IMR-90 (cell line): Measurements from ENCODE around the gene MAPK8IP1. TPM values are rescaled to one million over a fixed set of nuclear protein-coding genes. Genes with fewer than 3 reads are reported as not detected.

ENCODE experiments used
- ATAC-seq: fragments of 200-7000 bp; cut with Tn5 transposase; 2 replicates; pipeline ENCODE4 v1.9.1; 2020; ENCODE audit warnings: low read depth, mild to moderate bottlenecking, moderate library complexity
- BruUV-seq: library from RNA; stranded (reverse); fragments of 400-500 nt; replicated peaks from 2 replicates; lab custom pipeline; 2021; lab: Mats Ljungman, UMichigan
- CTCF ChIA-PET: fragments of 300-600 bp; formaldehyde crosslinking; extraction: SDS; loops from one replicate; lab custom pipeline; 2021; ENCODE audit warnings: antibody characterized with exemption; lab: Yijun Ruan, JAX
- POLR2A ChIA-PET: fragments of 300-600 bp; sonication (Branson Sonifier 250); formaldehyde crosslinking; loops from one replicate; lab custom pipeline; 2022; ENCODE audit warnings: antibody characterized with exemption; ENCODE audit not compliant: unreplicated experiment; lab: Charles Lee
- DNase-seq: peaks from one replicate; pipeline ENCODE4 v3.0.0; 2013
- H2AFZ ChIP-seq: replicated peaks from 2 replicates; pipeline ENCODE3; 2013; ENCODE audit warnings: low read length, mild to moderate bottlenecking; ENCODE audit not compliant: poor library complexity
- H2AK5ac ChIP-seq: 2 replicates; pipeline ENCODE4 v1.6.1; 2013; ENCODE audit warnings: low read depth, low read length, inconsistent platforms
- H2AK9ac ChIP-seq: replicated peaks from 2 replicates; pipeline ENCODE3; 2013; ENCODE audit warnings: mild to moderate bottlenecking, low read depth, low read length, moderate library complexity; ENCODE audit not compliant: poor library complexity
- H2BK120ac ChIP-seq: 2 replicates; pipeline ENCODE4 v1.6.1; 2013; ENCODE audit warnings: low read depth, low read length, inconsistent platforms
- H2BK15ac ChIP-seq: 3 replicates; pipeline ENCODE4 v1.6.1; 2013; ENCODE audit warnings: low read depth, low read length, inconsistent platforms
- H2BK20ac ChIP-seq: 2 replicates; pipeline ENCODE4 v1.6.1; 2013; ENCODE audit warnings: low read depth, mild to moderate bottlenecking, inconsistent platforms, low read length, moderate library complexity
- H2BK5ac ChIP-seq: 2 replicates; pipeline ENCODE4 v1.6.1; 2013; ENCODE audit warnings: mild to moderate bottlenecking, low read depth, low read length, inconsistent platforms; ENCODE audit not compliant: poor library complexity, severe bottlenecking
- H3K14ac ChIP-seq: replicated peaks from 2 replicates; pipeline ENCODE4 v1.6.1; 2013; ENCODE audit warnings: low read depth, low read length, inconsistent platforms
- H3K18ac ChIP-seq: 2 replicates; pipeline ENCODE4 v1.6.1; 2013; ENCODE audit warnings: low read depth, low read length, control low read depth
- H3K23ac ChIP-seq: 2 replicates; pipeline ENCODE4 v1.6.1; 2013; ENCODE audit warnings: low read depth, low read length, inconsistent platforms
- H3K27ac ChIP-seq: 2 replicates; pipeline ENCODE4 v1.5.1; 2013; ENCODE audit warnings: mild to moderate bottlenecking, control low read depth, low read length; ENCODE audit not compliant: insufficient read depth
- H3K27me3 ChIP-seq: 2 replicates; pipeline ENCODE4 v1.6.1; 2013; ENCODE audit warnings: low read length; ENCODE audit not compliant: control insufficient read depth, insufficient read depth
- H3K36me3 ChIP-seq: 2 replicates; pipeline ENCODE4 v1.6.1; 2013; ENCODE audit warnings: low read length, mixed read lengths; ENCODE audit not compliant: control insufficient read depth, insufficient read depth
- H3K4ac ChIP-seq: 2 replicates; pipeline ENCODE4 v1.6.1; 2013; ENCODE audit warnings: low read depth, low read length, inconsistent platforms
- H3K4me1 ChIP-seq: 2 replicates; pipeline ENCODE4 v1.6.1; 2013; ENCODE audit warnings: low read length, mixed read lengths; ENCODE audit not compliant: control insufficient read depth, insufficient read depth
- H3K4me2 ChIP-seq: 2 replicates; pipeline ENCODE4 v1.6.1; 2013; ENCODE audit warnings: low read depth, mild to moderate bottlenecking, control low read depth, low read length, moderate library complexity
- H3K4me3 ChIP-seq: 2 replicates; pipeline ENCODE4 v1.5.1; 2013; ENCODE audit warnings: low read depth, mild to moderate bottlenecking, control low read depth, low read length, moderate library complexity; ENCODE audit not compliant: insufficient read depth
- H3K56ac ChIP-seq: 2 replicates; pipeline ENCODE4 v1.6.1; 2013; ENCODE audit warnings: low read length, inconsistent platforms; ENCODE audit not compliant: insufficient read depth; ENCODE audit errors: extremely low read depth
- H3K79me1 ChIP-seq, 2 experiments: 2 replicates each; pipeline ENCODE4 v1.6.1; 2013; ENCODE audit warnings: low read length in 2 of 2, inconsistent platforms in 1 of 2, low read depth in 1 of 2
- H3K9ac ChIP-seq: 2 replicates; pipeline ENCODE4 v1.6.1; 2013; ENCODE audit warnings: low read depth, low read length, control low read depth
- H3K9me1 ChIP-seq: 2 replicates; pipeline ENCODE4 v1.6.1; 2013; ENCODE audit warnings: low read length, inconsistent platforms; ENCODE audit not compliant: insufficient read depth
- H3K9me3 ChIP-seq: 2 replicates; pipeline ENCODE4 v1.6.1; 2013; ENCODE audit warnings: low read length; ENCODE audit not compliant: control insufficient read depth, insufficient read depth
- H4K20me1 ChIP-seq: 2 replicates; pipeline ENCODE4 v1.6.1; 2013; ENCODE audit warnings: low read length, inconsistent platforms; ENCODE audit not compliant: insufficient read depth
- H4K5ac ChIP-seq: 2 replicates; pipeline ENCODE4 v1.6.1; 2013; ENCODE audit warnings: mild to moderate bottlenecking, low read depth, low read length, control low read depth
- H4K8ac ChIP-seq, 2 experiments: 2 replicates each; pipeline ENCODE4 v1.6.1; 2013; ENCODE audit warnings: low read depth in 2 of 2, low read length in 2 of 2, control low read depth in 1 of 2, inconsistent platforms in 1 of 2
- H4K91ac ChIP-seq: 2 replicates; pipeline ENCODE4 v1.6.1; 2013; ENCODE audit warnings: low read depth, low read length, inconsistent platforms; ENCODE audit not compliant: insufficient read depth
- BHLHE40 ChIP-seq: fragments of 150-350 bp; IDR thresholded peaks from 2 replicates; pipeline ENCODE4 v1.6.1; 2016; ENCODE audit warnings: mild to moderate bottlenecking, low read depth, low read length
- CEBPB ChIP-seq: IDR thresholded peaks from 2 replicates; pipeline ENCODE4 v1.6.1; 2012; ENCODE audit warnings: low read depth, low read length, improper control_type of control experiment
- CTCF ChIP-seq: conservative IDR thresholded peaks from 2 replicates; pipeline ENCODE4 v1.5.1; 2012; ENCODE audit warnings: mild to moderate bottlenecking, low read depth, low read length, improper control_type of control experiment
- ELK1 ChIP-seq: fragments of 150-350 bp; IDR thresholded peaks from 2 replicates; pipeline ENCODE4 v1.6.1; 2016; ENCODE audit warnings: low read depth, mild to moderate bottlenecking, low read length, moderate library complexity, borderline replicate concordance
- FOS ChIP-seq: fragments of 150-350 bp; IDR thresholded peaks from 2 replicates; pipeline ENCODE4 v1.6.1; 2016; ENCODE audit warnings: low read depth, low read length
- MAFK ChIP-seq: IDR thresholded peaks from 2 replicates; pipeline ENCODE4 v1.6.1; 2012; ENCODE audit warnings: low read depth, low read length, improper control_type of control experiment
- MXI1 ChIP-seq: IDR thresholded peaks from 2 replicates; pipeline ENCODE4 v1.6.1; 2012; ENCODE audit warnings: low read depth, mild to moderate bottlenecking, low read length, moderate library complexity, borderline replicate concordance
- NFE2L2 ChIP-seq: fragments of 150-350 bp; IDR thresholded peaks from 2 replicates; pipeline ENCODE4 v1.6.1; 2016; ENCODE audit warnings: low read depth, mild to moderate bottlenecking, low read length
- POLR2A ChIP-seq: IDR thresholded peaks from 2 replicates; pipeline ENCODE4 v1.6.1; 2012; ENCODE audit warnings: mild to moderate bottlenecking, low read depth, low read length
- RCOR1 ChIP-seq: IDR thresholded peaks from 2 replicates; pipeline ENCODE4 v1.6.1; 2012; ENCODE audit warnings: mild to moderate bottlenecking, low read length, improper control_type of control experiment; ENCODE audit not compliant: insufficient replicate concordance
- RFX5 ChIP-seq: IDR thresholded peaks from 2 replicates; pipeline ENCODE4 v1.8.0; 2012; ENCODE audit warnings: low read depth, mild to moderate bottlenecking, low read length, moderate library complexity
- SMC3 ChIP-seq: fragments of 150-350 bp; IDR thresholded peaks from 2 replicates; pipeline ENCODE4 v1.6.1; 2016; ENCODE audit warnings: low read depth, mild to moderate bottlenecking, antibody characterized with exemption, low read length, moderate library complexity
- USF2 ChIP-seq: fragments of 150-350 bp; IDR thresholded peaks from 2 replicates; pipeline ENCODE4 v1.6.1; 2017; ENCODE audit warnings: mild to moderate bottlenecking, antibody characterized with exemption, low read length, low read depth
- WGBS, 2 experiments: methylation state at CpG; one replicate each; pipeline versions ENCODE4 v1.1.5 to v1.1.7; 2013; ENCODE audit warnings: missing lambda C conversion rate in 2 of 2; ENCODE audit not compliant: insufficient read length in 1 of 2; ENCODE audit errors: extremely low coverage in 2 of 2; 5-methylcytosine and 5-hydroxymethylcytosine counted together
- dilution Hi-C: fragments of 300-500 bp; cut with HindIII; formaldehyde crosslinking; loops from one replicate; pipeline ENCODE4 v1.14.3; 2018; ENCODE audit warnings: low sequenced_read_pairs; ENCODE audit not compliant: unreplicated experiment
- in situ Hi-C: fragments of 300-500 bp; cut with MboI; formaldehyde crosslinking; loops from 3 replicates; pipeline ENCODE4 v1.14.3; 2019; ENCODE audit warnings: low sequenced_read_pairs, inconsistent platforms, mixed read lengths
- intact Hi-C: fragments of 100-400 bp; cut with micrococcal nuclease; formaldehyde crosslinking; loops from 2 replicates; pipeline ENCODE4 v1.10.0; 2022
- polyA plus RNA-seq, 3 experiments: library from polyadenylated mRNA; depleted of rRNA; stranded (reverse); fragments of >200 nt; gene quantifications; 2 replicates each; pipeline ENCODE4 v1.2.3, GENCODE V29; 2012; ENCODE audit warnings: low replicate concordance in 1 of 3
- total RNA-seq: library from RNA; depleted of rRNA; stranded (reverse); fragments of >200 nt; gene quantifications from 2 replicates; pipeline ENCODE4 v1.2.3, GENCODE V29; 2012

Gene MAPK8IP1
- total and polyA plus RNA-seq, 2 of the 4 experiments (the other 2 are of a cell fraction), result 6.5 to 9.6 TPM

GRCh38 chr11:45880772-45881570, 4.5 kb upstream of the MAPK8IP1 start:
- no peak overlapping the region for H2AK9ac ChIP-seq
- no peak overlapping the region for H2BK5ac ChIP-seq
- no peak overlapping the region for H2BK15ac ChIP-seq
- TF ChIP-seq MAFK (no peak), POLR2A (no peak), SMC3 (no peak), CEBPB (no peak), MXI1 (no peak), NFE2L2 (no peak), FOS (no peak), RCOR1 (no peak), RFX5 (no peak), USF2 (no peak), ELK1 (no peak), BHLHE40 (no peak), CTCF (no peak)
- POLR2A ChIA-PET, result no interaction called here
- H3K4ac ChIP-seq, result no peak overlapping the region
- H4K5ac ChIP-seq, result no peak overlapping the region
- H2BK20ac ChIP-seq, result no peak overlapping the region
- H4K20me1 ChIP-seq, result peaks cover 24% of the 10 kb centered on the region
- ATAC-seq (no peak), DNase-seq (no peak)
- H3K27ac ChIP-seq, result no peak overlapping the region
- H2AFZ ChIP-seq, result peak overlapping the region; percentile 43
- CTCF ChIA-PET, result no interaction called here
- H3K9me3 ChIP-seq, result no peaks in the 10 kb centered on the region
- H3K79me1 ChIP-seq, result peaks cover 0 to 3% of the 10 kb centered on the region in 2 experiments; a peak in 1 of 4 replicates
- no peak overlapping the region for H2BK120ac ChIP-seq
- H3K18ac ChIP-seq, result no peak overlapping the region
- in situ Hi-C loops (no loop called here), intact Hi-C loops (no loop called here), dilution Hi-C loops (no loop called here)
- H2AK5ac ChIP-seq, result no peak overlapping the region
- no peak overlapping the region for H4K8ac ChIP-seq
- H3K4me3 ChIP-seq, result no peak overlapping the region
- H3K56ac ChIP-seq, result no peak overlapping the region
- H3K9me1 ChIP-seq, result peaks cover 9% of the 10 kb centered on the region
- H3K27me3 ChIP-seq, result peaks cover 3% of the 10 kb centered on the region; the same call in 1 of the 2 replicates
- no peak overlapping the region for H3K9ac ChIP-seq
- H3K14ac ChIP-seq, result no peak overlapping the region
- peaks cover 33% of the 10 kb centered on the region for H3K36me3 ChIP-seq
- no peak overlapping the region for H4K91ac ChIP-seq
- H3K23ac ChIP-seq, result no peak overlapping the region
- no peak overlapping the region for H3K4me2 ChIP-seq
- 93% methylated on average over 11 of the region's 15 CpGs; no CpG with 5 or more reads in 1 of the 2 experiments for WGBS, 2 experiments
- H3K4me1 ChIP-seq, result peaks cover 2% of the 10 kb centered on the region; the same call in 1 of the 2 replicates
- BruUV-seq, result no TSS peak
